Gastroesophageal sphincter (tissue), 3 donors: ENCODE data around the gene CC2D2A.

ENCODE experiments used
- CTCF ChIP-seq, 4 experiments: fragments of 200-600 bp in 2 of 4; fragments of 450-650 bp in 2 of 4; sonication (generic) in 1 of 4; IDR thresholded peaks; one replicate each; pipeline ENCODE4 v1.5.1; 2017 to 2019; ENCODE audit warnings: antibody characterized with exemption in 4 of 4, mild to moderate bottlenecking in 2 of 4, moderate library complexity in 2 of 4
- POLR2AphosphoS5 ChIP-seq: sonication (generic); formaldehyde crosslinking; IDR thresholded peaks from one replicate; pipeline ENCODE4 v1.6.1; 2017; ENCODE audit warnings: antibody characterized with exemption

- TF ChIP-seq CTCF (IDR thresholded peaks at IDR 0.05) (no peak), POLR2AphosphoS5 (no peak)
Observed at GRCh38 chr4:15434676-15435075, 35.0 kb upstream of the CC2D2A start.
